Measurements from ENCODE around the gene GABRR3.

The GABRR3 gene

DNA sequence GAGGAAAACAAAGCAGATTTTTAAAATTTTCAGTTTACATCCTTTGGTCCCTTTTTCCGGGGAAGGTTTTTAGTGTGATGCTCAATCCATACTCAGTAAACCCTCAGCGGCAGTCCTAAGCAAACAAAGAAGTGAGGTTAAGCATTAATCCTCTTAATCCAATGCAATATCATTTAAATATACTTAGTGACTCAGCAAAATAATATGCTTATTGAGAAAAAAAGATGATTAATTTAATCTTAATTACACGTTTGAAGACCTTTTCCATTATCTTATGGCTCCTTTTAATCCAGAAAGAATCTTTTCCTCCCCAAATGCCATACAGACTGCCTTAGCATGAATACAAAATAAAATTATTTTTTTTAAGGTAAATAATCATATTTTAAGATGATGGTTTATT is at the start of gene GABRR3:
GABRR3 (minus strand) TSS at position 108 of the 400 bp plus-strand sequence. CDS start 328 bp downstream, outside the sequence.
- DNase-seq (ENCODE audit: low spot score) = no peak

DNA sequence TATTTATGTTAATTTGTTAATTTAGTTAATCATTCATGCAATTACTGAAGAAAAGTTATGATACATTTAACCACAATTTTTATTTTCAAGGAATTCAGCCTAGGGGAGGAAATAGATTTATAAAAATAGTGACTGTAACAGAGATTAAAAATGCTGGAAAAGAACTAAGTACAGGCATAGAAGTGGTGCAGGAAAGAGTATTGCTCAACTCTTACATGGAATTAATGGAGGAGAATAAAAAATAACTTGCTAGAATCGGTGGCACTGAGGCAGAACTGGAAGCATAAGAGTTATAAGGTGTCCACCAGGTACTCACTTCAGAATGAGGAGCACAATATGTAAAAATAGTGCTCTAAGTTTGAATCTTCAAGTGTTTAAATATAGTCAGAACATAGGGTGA is 38.4 kb upstream of the GABRR3 start:
- DNase-seq (ENCODE audit: low spot score) = no peak

DNA sequence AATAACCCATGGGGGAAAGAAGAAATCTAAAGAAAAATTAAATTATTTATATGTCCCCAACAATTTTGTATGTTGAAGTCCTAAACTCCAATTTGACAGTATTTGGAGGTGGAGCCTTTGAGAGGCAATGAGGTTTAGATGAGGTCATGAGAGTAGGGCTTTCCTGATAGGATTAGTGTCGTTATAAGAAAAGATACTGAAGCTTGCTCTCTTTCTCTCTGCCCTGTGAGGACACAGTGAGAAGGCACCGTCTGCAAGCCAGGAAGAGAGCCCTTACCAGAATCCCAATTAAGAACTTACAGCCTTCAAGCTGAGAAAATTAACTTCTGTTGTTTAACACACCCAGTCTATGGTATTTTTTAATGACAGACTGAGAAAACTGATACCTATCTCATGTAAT is 35.7 kb upstream of the GABRR3 start:
- DNase-seq (ENCODE audit: low spot score) = no peak

DNA sequence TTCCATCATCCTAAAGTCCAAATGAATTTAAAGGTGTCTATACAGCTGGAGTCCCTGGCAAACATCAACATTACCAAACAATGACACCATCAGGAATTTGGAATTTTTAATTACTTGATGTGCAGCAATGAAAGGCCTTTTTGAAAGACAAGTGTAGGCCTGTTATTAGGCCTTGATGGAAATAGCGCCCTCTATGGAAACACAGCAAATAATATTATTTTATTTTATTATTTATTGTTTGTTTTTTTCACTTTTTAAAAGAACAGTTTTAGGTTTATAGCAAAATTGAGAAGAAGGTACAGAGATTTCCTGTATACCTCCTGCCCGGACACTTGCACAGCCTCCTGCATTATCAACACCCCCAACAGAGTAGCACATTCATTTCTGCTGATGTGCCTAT is 33.7 kb upstream of the GABRR3 start:
- peak; percentile 12 for DNase-seq (ENCODE audit: low spot score)

DNA sequence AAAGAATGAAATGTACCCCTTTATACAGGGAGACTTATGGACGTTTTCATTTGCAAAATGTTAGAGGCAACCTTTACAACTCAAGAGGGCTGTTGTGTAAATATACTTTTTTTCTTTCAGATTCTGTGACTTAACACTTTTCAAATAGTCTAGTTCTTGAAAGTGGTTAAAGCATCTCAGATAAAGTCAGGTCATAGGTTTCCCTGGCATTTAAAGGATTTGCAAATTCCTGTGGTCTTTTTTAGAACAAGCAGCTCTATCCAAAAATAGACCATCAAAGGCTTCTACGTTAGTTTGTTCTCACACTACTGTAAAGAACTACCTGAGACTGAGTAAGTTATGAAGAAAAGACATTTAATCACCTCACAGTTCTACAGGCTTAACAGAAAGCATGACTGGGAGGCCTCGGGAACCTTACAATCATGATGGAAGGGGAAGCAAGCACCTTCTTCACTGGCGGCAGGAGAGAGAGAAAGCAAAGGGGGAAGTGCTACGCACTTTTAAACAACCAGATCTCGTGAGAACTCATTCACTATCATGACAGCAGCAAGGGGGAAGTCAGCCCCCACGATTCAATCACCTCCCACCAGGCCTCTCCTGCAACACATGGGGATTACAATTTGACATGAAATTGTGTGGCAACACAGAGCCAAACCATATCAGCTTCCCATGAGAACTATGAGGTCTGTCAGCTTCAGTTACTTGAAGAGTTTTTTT is 23.3 kb upstream of the GABRR3 start:
- DNase-seq (ENCODE audit: low spot score) = no peak

DNA sequence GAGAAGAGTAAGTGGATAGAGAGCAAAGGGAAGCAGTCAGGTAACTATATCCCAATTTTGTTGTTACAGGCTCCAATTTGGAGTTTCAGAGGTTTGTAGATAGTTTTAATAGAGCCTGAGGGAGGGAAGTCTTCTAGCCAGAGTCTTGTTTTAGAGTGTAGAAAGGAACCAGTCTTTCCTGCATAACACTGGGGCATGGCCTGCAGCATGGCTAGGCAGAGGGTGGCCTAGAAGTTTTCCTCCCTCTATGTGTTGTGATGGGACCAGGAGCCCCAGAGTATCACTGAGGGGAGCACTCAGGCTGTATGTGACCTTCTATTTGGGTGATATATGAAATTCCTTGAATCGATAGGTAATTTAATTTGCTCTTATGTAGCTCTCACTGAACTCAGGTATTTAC is 22.5 kb upstream of the GABRR3 start:
- DNase-seq (ENCODE audit: low spot score) = no peak

DNA sequence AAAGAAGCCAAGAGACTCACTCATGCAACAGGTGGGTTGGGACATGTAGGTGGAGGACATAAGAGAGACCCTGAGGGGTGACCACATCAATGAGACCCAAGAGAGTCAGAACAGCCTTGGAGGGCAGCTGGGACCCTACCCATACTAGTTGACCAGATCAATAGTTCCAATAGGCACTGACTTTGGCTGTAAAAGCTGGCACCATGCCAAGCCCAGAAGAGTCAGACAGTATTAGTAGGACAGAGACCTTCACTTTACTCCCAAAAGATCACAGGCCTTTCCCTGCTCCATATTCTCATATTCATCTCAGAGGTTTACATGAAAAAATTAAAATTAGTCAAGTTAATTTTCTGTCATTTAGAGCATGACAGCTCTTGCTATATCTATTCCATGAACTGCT is 20.9 kb upstream of the GABRR3 start:
- DNase-seq (ENCODE audit: low spot score) = no peak

DNA sequence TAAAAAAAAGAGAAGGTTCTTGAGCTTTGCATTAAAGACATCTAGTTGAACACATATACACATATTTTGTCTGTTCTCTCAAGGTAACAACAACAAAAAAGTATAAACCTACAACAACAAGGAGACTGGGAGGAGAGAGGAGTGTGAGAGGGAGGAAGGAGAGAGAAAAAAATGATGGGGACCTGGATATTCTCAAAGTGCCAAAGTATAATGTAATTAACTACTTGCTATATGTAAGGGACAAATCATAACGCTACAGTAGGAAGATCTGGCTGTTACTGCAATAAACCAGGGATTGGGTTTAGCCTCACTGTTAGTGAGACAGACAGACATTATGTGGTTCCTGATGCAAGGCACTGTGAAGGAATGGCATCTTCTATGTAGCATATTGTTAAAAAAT is 14.2 kb upstream of the GABRR3 start:
- no peak for DNase-seq (ENCODE audit: low spot score)

DNA sequence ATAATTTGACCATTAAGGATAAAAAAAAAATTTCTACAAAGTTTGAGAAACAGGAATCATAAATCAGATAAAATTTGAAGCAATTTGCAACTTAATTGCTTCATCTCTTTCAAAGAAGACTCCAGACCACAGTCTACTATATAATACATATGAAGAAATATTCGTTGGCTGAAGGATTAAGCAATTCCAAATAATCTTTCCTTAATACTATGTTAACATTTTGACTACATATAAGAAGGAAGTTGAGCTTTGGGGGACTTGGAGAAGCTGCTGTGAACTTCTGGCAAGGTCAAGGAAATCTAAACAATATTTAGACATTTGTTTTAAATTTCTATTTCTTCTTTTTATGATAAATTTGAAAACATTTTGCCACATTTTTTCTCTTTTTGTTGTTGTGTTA is 13.5 kb upstream of the GABRR3 start:
- no peak for DNase-seq (ENCODE audit: low spot score)

DNA sequence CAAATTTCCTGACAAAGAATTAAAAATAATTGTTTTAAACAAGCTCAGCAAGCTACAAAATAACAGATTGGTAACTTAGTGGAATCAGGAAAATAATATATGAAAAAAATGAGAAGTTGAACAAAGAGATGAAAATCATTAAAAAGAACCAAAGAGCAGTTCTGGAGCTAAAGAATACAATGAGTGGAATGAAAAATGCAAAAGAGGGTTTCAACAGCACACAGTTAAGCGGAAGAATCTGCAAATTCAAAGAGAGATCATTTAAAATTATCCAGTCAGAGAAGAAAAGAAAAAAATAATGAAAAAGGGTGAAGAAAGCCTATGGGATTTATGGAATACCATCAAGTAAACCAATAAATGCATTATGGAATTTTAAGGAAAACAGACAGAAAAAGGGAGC is 6.2 kb upstream of the GABRR3 start:
- no peak for DNase-seq (ENCODE audit: low spot score)

DNA sequence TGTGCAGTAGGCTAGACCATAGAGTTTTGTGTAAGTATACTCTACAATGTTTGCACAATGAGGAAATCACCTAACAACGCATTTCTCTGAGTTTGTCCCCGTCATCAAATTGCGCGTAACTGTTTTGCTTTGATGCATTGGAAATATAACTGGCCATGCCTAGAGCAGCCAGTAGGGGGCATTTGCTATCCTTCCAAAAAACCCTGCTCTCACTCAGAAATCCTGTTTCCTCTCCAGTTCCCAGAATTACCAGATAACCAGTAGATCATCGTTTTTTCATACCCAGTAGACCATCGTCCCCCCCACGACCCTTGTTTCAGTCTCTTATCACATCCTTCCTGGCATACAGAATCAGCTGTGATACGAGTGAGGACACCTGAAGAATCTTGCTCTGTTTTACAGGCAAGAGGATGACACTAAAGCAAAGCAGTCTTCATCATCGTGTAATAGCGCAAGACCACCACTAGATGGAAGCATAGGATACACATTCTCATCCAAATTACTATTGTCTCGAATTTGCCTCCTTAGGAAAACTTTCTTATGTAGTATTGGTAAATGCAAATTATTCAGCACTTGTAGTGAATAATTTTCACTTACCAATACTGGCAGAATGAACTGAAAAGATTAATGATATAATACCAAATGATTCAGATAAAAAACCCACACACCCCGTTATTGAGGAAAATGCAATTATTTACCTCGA is 4.4 kb upstream of the GABRR3 start:
- peak; percentile 94 for DNase-seq (ENCODE audit: low spot score)

DNA sequence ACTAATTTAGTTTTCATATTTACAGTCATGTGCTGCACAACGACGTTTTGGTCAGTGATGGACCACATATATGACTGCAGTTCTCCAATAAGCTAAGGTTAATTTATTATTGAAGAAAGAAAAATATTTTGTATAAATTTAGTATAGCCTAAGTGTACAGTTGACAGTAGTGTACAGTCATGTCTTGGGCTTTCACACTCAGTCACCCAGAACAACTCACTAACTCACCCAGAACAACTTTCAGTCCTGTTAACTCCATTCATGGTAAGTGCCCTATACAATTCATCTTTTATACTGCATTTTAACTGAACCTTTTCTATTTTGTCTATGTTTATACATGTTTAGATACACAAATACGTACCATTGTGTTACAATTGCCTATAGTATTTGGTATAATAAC is 3.8 kb upstream of the GABRR3 start:
- DNase-seq (ENCODE audit: low spot score) = no peak

DNA sequence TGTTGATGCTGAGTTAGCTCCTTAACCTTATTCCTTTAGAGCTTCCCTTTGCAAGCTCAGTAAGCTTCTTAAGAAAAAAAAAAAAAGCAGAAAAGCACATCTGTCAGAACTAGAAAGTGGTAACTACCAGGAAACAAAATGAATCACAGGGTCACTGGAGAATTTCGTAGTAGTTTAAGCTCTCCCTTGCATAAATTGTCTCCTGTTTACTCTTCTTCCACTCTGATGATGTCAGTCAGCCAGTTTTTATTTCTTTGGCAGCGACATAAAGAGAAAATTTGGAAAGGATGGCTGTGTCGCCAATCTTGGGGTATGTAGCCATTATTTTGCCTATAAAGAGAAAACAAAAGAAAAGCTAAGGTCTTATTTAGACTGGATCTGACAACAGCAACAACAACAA is 3.2 kb upstream of the GABRR3 start:
- DNase-seq (ENCODE audit: low spot score) = no peak

DNA sequence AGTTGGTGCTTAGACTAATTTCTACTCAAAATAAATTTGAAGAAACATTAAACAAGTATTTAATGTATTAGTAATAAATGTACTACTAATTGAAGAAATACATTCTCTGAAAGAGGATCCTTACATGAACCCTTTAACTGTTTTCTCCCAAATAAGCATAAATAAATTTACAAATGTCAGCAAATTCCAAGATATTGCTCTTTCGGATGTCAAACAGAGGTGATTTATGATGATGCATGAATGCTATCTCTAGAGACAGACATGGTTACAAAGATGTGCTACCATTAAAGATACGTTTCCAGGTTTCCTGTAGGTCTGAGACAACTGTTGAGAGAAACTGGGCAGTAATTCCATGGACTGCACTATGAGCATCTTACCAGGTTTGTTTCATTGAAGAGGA is 629 bp downstream of the GABRR3 start:
- DNase-seq (ENCODE audit: low spot score) = no peak

DNA sequence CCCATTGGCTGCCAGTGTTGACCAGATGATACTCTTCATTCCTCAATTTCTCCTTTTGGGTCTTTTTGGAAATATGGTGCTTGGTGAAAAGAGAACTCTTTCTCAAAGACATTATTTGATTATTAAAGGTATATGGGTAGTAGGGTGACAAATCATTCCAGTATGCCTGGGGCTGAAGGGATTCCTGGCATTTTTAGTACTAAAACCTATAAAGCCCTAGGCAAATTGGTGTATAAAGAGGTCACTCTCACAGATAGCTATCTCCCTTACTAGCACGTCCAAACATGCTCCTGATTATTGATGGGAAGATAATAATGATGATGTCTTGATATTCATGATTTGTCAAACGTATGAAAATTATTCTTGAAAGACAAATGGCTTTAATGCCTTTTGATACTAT is 1.1 kb downstream of the GABRR3 start:
- DNase-seq (ENCODE audit: low spot score) = no peak

DNA sequence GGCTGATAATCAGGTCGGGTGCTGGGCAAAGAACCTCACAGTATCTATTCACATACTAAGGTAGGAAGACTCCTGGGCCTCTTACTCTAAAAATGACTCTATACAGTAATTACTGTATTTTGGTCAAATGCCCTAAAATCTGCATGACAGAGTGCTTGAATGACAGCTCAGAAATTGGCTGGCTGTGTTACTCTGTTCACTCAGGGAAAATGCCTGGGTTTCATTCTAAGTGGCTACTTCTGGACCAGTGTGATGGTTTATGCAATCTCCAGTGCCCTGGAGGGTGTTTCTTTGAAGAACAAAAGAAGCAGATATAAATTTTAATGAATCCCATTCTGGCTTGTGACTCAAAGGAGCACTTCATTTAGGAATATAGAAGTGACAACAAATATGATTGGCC is 2.2 kb downstream of the GABRR3 start:
- no peak for DNase-seq (ENCODE audit: low spot score)

DNA sequence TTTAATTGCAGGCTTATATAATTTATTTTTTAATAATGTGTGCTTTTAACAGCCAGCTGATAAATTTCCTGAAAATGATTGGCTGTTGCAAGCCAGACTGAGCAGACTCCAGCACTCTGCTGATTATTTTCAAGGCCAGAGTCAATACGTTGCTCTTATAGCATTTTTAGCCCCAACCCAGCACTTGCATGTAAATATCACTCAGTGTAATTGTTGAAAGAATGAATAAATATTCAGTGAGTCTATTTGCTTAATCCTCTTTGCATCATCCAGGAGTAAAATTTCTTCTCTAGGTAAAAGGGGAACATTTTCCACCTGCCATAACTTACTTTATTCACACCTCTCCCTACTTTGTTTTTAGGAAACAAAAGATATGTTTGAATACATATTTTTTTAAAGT is 2.9 kb downstream of the GABRR3 start:
- no peak for DNase-seq (ENCODE audit: low spot score)

DNA sequence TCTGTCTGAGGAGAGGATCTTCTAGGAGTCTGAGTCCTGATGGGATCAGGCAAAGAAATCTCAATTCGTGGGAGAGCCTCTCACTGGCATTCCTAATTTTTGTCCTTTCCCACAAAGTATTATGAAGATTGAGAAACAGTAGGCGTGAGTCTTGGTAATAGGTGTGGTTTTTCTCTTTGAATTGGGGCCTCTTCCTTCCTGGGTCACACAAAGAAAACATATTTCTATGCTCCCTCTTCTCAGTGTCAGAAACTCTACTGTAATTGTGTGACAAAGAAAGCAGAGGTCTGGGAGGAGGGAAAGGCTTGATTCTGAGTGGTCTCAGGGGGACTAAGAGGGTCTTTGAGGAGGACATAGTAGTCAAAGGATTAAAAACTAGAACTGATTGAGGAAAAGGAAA is 6.0 kb downstream of the GABRR3 start:
- no peak for DNase-seq (ENCODE audit: low spot score)

DNA sequence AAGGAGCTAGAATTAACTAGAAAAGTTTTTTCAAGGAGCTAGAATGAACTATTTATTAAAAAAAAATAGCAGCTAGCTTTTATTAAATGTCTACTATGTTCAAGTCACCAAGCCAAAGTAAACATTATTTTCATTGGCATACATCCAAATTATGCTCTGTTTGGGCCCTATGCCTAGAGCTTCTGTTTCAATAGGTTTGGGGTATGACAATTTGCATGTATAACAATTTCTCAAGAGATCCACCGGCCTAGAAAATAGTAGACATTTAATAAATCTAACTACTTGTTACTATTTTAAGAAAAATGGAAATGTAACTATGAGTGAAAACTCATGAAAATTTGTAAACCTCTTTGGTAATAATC is 8.0 kb downstream of the GABRR3 start:
- DNase-seq (ENCODE audit: low spot score) = no peak

DNA sequence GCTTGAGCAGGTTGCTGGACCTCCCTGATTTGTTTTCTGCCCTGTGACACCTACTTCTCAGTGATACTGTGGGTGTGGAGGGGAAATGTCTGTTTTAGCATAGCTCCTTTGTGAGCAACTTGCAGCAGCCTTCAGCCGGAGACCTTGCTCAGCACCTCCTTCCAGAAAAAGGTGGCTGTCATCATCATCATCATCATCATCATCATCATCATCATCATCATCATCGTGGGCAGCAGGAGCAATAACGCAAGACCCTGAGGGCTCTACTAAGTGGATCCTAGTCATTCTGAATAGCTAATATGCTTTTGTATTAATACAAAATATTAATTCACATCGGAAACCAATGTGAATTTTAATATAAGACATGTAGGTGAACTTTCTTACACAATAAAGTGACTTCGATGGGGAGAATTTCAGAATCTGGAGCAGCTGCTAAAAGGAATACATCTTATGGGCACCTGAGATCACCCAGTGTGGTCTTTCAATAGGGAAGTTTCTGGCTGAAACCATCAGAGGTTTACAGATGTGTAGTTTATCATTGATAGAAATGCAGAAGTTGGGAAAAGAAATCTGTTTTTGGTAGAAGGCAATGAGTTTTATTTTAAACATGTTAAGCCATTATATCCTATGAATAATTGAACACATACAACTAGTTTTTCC is 8.6 kb downstream of the GABRR3 start:
- no peak for DNase-seq (ENCODE audit: low spot score)

DNA sequence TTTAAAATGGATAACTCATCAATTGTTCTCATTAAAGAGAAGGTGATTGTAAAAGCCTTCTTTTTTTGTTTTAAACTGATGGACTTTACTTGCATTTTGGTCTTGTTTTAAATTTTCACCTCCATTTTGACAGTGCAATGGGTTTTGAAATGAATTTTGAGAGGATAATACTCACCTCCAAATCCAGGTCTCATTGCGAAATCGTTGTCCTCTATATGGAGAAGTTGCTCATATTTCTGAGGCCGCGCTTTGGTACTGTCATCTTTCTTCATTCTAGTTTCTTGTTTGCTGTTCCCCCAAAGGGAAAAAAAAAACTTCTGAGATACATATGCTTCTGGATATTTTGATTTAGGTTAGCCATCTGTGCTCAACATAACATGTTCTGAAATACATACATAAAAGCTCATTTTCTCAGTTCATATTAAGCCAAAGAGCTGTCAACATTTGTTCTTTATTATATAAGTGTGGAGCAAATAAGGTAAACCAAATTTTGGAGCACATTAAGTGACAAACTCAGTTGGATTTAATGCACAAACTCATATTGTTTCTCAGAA is 9.6 kb downstream of the GABRR3 start:
- no peak for DNase-seq (ENCODE audit: low spot score)

DNA sequence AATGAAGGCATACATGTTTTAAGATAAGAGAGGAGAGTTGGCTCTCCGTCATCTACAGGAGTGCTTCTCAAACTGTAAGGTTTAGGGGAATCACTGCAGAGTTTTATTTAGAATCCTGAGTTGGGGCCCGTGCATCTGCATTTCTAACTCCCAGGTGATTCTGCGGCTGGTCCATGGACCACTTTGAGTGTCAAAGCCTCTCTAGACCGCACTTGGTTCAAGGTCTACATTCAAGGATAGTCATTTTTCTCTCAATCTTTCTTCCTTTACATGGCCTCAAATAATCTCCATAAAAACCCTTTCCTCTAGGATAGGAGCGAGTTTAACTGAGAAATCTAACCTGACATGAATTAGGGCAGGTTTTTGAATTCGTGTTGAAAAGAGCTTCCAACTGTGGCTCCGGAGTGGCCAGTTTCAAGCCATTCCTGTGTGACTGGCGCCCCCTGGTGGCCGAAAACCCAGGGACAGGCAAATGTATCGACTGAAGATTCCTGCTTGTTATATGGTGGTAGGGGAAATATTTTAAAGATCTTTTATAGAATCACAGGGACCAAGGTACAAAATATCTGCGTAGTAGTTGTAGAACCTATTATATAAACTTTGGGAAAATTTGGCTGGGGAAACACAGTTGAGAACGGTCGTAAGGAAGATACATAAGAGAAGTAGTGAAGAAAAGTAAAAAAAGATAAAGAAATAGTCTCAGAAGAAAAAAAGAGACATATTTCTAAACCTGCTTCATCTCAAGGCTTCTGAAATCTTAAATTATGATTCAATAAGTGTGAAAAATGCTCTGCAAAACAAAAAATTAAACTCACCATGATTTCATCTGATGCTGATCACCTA is 11.9 kb downstream of the GABRR3 start:
- peak; percentile 86 for DNase-seq (ENCODE audit: low spot score)

Data from NAMALWA (cell line).